Ammon's horn (tissue), 1 donor: ENCODE results near the gene TAL2.
"Not testable (repeated sequence)": the region's sequence is repeated elsewhere in the genome, so short reads cannot be mapped to it uniquely, and the experiment has no call there.

ENCODE experiments used
- DNase-seq: peaks from one replicate; pipeline ENCODE4 v3.0.0-alpha.2; 2016; ENCODE audit warnings: low spot score

TAL2 gene

GRCh38 chr9:105676351-105676923, 14.2 kb downstream of the TAL2 start:
- no peak for DNase-seq

DNA sequence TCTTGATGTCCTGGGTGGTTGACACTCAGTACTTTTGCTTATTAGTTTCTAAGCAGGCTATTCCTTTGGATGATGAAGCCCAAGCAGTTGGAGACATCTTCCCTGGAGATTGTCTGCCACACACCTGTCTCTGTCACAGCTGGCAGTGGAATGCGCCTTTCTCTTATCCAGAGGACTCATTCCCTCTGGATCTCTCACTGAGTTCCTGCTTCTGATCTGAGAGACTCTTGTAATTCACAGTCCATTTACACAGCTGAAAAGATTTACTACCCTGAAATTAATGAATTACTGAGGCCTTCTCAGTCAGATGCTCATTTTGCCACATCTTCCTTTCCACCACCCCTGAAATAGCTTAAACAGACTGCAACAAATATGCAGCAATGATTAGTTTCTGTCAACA, 15.9 kb downstream of the TAL2 start:
- DNase-seq = no peak

DNA sequence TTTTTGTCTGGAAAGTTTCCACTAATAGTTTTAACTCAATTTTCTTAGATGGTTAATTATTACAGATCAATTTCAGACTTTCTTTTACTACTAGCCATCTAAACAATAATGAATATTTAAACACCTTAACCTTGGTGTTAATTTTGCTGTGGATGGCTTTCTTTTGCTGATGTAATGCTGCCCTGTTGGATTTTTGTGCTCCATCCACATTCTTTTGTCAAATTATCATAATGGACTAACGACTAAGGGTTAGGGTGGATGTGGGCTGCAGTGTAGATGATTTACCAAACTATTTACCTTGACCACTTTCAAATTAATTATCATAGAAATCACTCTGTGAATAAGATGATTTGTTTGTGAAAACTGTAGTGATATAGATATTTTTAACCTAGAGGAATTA, 16.5 kb downstream of the TAL2 start:
- DNase-seq = no peak

- no peak for DNase-seq
Observed at GRCh38 chr9:105679257-105680022, 17.2 kb downstream of the TAL2 start.

DNA sequence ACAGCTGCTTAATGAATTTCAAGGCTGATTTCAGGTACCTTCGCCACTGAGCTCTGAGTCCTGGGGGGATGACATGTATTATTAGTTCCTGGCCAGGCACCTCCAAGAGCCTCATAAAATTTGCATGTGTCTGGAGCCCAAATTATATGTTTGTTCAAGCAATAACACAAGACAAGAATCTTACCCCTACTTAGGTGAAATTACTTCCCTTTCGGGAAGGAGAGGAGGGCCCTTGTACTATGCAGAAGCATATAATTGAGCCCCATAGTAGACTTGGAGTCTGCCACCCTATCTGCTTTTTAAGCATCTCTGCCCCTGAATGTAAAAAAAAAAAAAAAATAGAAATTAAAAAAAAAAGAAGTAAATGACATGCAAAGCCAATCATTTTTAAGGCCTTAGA, 19.1 kb downstream of the TAL2 start:
- DNase-seq = no peak

- no peak for DNase-seq
Observed at GRCh38 chr9:105681724-105682123, 19.5 kb downstream of the TAL2 start.

GRCh38 chr9:105683688-105684275, 21.5 kb downstream of the TAL2 start:
- no peak for DNase-seq

GRCh38 chr9:105686936-105687335, 24.7 kb downstream of the TAL2 start:
- DNase-seq = no peak

DNA sequence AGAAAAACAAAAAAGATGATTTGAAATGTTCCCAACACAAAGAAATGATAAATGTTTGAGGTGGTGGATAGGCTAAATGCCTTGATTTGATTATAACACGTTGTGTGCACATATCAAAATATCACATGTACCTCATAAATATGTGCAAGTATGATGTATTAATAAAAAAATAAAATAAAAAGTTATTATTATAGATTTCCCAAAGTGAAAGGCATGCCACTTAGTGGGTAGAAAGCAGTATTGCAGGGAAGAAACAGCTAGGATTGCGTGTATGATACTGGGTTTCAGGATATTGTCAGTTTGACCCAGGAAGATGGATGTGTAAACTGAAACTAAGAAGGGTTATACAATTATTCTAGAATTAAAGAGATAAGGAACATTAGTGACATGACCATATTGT, 28.5 kb downstream of the TAL2 start:
- no peak for DNase-seq

GRCh38 chr9:105693435-105694189, 31.4 kb downstream of the TAL2 start:
- DNase-seq = peak; percentile 23

DNA sequence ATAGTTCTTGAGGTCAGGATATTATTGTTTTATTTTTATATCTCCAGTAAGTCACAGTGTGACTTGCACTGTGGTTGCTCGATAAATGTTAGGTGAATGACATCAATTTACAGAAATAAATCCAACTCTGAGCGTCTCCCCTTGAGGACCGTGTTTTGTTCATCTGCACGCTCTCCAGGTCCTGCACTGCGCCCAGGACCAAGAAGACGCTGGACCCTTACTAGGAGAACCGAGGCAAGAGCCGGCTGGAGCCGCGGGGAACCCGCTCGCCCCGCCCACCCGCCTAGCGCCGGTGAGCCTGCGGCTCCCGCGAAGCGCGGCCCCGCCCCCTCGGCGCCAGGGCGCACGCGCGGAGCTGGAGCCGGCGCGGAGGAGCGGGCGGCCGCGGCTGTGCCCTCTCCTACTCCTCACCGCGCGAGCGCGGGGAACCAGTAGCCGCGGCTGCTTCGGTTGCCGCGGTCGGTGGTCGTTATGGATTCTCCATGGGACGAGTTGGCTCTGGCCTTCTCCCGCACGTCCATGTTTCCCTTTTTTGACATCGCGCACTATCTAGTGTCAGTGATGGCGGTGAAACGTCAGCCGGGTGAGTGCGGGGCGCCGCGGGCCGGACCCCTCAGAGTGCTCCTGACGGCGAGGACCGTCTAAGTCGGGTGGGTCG, 32.1 kb downstream of the TAL2 start, which contains the start of gene TMEM38B:
Gene TMEM38B, plus strand, starts transcription at position 352 of the 658 bp plus-strand sequence. Its CDS starts 120 bp downstream, at position 472.
- DNase-seq = peak; percentile 76

- peak; percentile 66 for DNase-seq
Observed at GRCh38 chr9:105694848-105695581, 32.8 kb downstream of the TAL2 start.

- no peak for DNase-seq
Observed at GRCh38 chr9:105696219-105696793, 34.0 kb downstream of the TAL2 start.

DNA sequence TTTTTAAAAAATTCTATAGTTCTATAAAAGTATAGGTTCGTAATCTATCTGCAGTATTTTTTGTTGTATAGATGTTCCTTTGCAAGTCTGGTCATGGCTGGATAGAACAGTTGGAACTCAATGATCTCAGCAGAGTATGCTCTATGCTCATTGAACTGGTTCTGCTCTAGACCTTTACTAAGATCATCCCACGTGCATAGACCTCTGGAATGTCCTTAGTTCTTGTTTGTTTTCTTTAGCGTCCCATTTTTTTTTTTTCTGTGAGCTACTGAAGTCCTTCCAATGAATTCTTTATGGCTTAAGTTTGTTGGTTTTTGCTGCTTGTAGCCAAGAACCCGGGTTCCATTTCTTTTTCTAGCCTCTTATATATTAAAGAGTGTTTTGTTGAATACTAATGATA, 35.6 kb downstream of the TAL2 start:
- DNase-seq = no peak

DNA sequence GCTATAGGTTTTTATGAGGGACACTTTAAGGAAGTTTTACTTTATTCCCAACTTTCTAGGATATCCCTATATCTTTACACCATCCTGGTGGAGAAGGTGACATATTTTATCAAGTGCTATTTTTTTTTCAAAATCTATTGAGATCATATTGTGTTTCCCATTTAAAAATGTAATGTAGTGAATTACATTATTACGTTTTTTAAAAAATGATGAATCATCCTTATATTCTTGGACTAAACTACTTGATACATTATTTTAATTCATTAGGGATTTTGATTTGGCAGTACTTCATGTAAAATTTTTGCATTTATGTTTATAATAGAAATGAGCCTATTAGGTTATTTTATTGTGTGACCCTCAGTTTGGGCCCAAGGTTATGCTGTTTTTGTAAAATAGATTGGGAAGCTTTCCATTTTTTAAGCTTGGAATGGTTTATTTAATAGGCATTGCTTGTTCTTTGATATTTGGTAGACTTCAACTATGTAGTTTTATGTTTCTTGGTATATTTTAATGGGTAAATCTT, 36.2 kb downstream of the TAL2 start:
- DNase-seq = no peak

DNA sequence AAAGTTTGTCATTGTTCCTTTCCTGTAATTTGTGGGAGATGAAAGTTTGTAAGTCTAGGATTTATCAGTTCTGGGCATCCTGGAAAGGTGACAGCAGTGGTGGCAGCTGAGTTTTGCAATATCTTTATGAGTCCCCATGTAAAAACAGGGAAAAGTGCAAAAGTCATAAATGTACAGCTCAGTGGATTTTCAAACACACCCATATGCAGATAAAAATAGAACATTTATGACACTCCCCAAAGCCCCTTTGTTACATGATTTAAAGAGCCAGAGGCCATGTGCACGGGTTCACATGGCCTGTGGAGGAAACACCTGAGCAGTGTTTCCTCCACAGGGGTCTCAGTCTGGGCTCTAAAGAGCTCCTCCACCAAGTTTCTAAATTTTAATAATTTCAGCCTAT, 38.4 kb downstream of the TAL2 start:
- DNase-seq = no peak

- DNase-seq = no peak
Observed at GRCh38 chr9:105701145-105701544, 38.9 kb downstream of the TAL2 start.

- DNase-seq = no peak
Observed at GRCh38 chr9:105702207-105702606, 40.0 kb downstream of the TAL2 start.

DNA sequence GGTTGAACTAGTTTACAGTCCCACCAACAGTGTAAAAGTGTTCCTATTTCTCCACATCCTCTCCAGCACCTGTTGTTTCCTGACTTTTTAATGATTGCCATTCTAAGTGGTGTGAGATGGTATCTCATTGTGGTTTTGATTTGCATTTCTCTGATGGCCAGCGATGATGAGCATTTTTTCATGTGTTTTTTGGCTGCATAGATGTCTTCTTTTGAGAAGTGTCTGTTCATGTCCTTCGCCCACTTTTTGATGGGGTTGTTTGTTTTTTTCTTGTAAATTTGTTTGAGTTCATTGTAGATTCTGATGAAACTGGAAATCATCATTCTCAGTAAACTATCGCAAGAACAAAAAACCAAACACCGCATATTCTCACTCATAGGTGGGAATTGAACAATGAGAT, 41.4 kb downstream of the TAL2 start:
- not testable (repeated sequence) for DNase-seq

DNA sequence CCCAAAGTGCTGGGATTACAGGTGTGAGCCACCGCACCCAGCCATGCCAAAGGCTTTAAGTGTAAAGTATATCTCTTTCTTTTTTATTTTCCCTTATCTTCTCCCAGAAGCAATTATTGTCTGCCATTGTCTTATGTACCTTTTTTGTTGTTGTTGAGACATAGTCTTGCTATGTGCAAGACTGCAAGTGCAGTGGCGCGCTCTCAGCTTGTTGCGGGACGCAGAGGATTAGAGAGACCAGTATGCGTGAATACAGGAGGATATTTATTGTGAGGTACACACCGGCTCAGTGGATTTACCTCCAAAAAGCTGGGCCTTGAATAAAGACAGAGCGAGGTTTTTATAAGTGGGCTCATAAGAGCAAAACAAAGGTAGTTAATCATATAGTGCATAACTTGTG, 43.9 kb downstream of the TAL2 start:
- no peak for DNase-seq

DNA sequence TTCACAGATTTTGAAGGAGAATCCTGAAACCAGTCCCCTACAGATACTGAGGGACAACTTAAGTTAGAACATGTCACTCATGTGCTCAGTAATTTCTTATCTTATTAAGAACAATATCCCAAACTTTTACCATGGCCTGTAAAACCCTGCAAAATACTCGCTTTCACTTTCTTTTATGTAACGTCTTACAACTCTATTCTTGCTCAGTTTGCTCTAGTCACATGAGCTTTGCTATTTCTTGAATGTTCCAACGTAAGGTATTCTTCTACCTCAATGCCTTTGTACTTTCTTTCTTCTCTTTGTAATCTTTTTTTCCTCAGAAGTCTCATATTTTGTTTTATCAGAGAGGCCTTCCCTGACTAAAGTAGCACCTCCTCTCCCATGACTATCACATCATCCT, 46.1 kb downstream of the TAL2 start:
- DNase-seq = no peak
